CD4-positive, alpha-beta T cell treated with Interferon alpha-2 for 1 hour (primary cell): ENCODE measurements around the gene PSD.

ENCODE experiments used
- DNase-seq, 2 donors: peaks; one replicate each; pipeline ENCODE4 v3.0.0-alpha.2; 2020 to 2022

The PSD gene

GRCh38 chr10:102419269-102420180 lies 940 bp upstream of the PSD start:
- peak; percentile 45 to 76 for DNase-seq

- no peak for DNase-seq
These were observed 1.9 kb downstream of the PSD start for GRCh38 chr10:102416695-102417094.

GRCh38 chr10:102416283-102416682 lies 2.3 kb downstream of the PSD start:
- DNase-seq, result no peak

GRCh38 chr10:102414749-102415148 lies 3.8 kb downstream of the PSD start:
- no peak for DNase-seq

GRCh38 chr10:102413806-102414561 lies 4.6 kb downstream of the PSD start:
- DNase-seq, result no peak

- DNase-seq, result peak; percentile 26 to 62
These were observed 5.4 kb downstream of the PSD start for GRCh38 chr10:102413053-102413705.

- no peak for DNase-seq
These were observed 6.3 kb downstream of the PSD start for GRCh38 chr10:102412293-102412692.

- no peak for DNase-seq
These were observed 7.0 kb downstream of the PSD start for GRCh38 chr10:102411341-102412255.

- DNase-seq, result peak; percentile 36 to 52
These were observed 8.0 kb downstream of the PSD start for GRCh38 chr10:102410429-102411073.

GRCh38 chr10:102409604-102410428 lies 8.8 kb downstream of the PSD start:
- DNase-seq, result no peak

GRCh38 chr10:102408728-102409603 lies 9.6 kb downstream of the PSD start:
- peak; percentile 67 to 78 for DNase-seq

GRCh38 chr10:102408131-102408727 lies 10.4 kb downstream of the PSD start:
- no peak for DNase-seq

GRCh38 chr10:102407425-102408130 lies 11.0 kb downstream of the PSD start:
- no peak for DNase-seq

- DNase-seq, result no peak
These were observed 11.8 kb downstream of the PSD start for GRCh38 chr10:102406815-102407214.

- no peak for DNase-seq
These were observed 13.0 kb downstream of the PSD start for GRCh38 chr10:102405632-102406031.

GRCh38 chr10:102405108-102405571 lies 13.4 kb downstream of the PSD start:
- DNase-seq, result no peak

- DNase-seq, result peak in 1 of 2 donors; percentile 19
These were observed 14.1 kb downstream of the PSD start for GRCh38 chr10:102404361-102405107.

- no peak for DNase-seq
These were observed 15.5 kb downstream of the PSD start for GRCh38 chr10:102403115-102403514.
